HEK293 (cell line): ENCODE results near the gene PROB1.

Experiments
- EGR2 ChIP-seq: fragments of 450-650 bp; formaldehyde crosslinking; IDR thresholded peaks from 2 replicates; pipeline ENCODE4 v1.5.1; 2016; ENCODE audit warnings: low read depth, missing biosample characterization, missing genetic modification characterization
- FEZF1 ChIP-seq: fragments of 450-650 bp; formaldehyde crosslinking; IDR thresholded peaks from 2 replicates; pipeline ENCODE4 v1.5.1; 2016; ENCODE audit warnings: missing biosample characterization, missing genetic modification characterization
- INSM2 ChIP-seq: fragments of 450-650 bp; formaldehyde crosslinking; IDR thresholded peaks from 2 replicates; pipeline ENCODE4 v1.5.1; 2016; ENCODE audit warnings: missing biosample characterization, missing genetic modification characterization
- KLF10 ChIP-seq: fragments of 450-650 bp; IDR thresholded peaks from 2 replicates; pipeline ENCODE4 v1.5.1; 2018; ENCODE audit warnings: missing biosample characterization, mild to moderate bottlenecking, missing genetic modification characterization
- KLF8 ChIP-seq: fragments of 450-650 bp; formaldehyde crosslinking; IDR thresholded peaks from 2 replicates; pipeline ENCODE4 v1.5.1; 2016; ENCODE audit warnings: missing biosample characterization, missing genetic modification characterization
- OSR2 ChIP-seq: fragments of 450-650 bp; formaldehyde crosslinking; IDR thresholded peaks from 2 replicates; pipeline ENCODE4 v1.5.1; 2016; ENCODE audit warnings: missing biosample characterization, missing genetic modification characterization
- SCRT2 ChIP-seq: fragments of 450-650 bp; formaldehyde crosslinking; IDR thresholded peaks from 2 replicates; pipeline ENCODE4 v1.5.1; 2016; ENCODE audit warnings: missing biosample characterization, missing genetic modification characterization
- SETDB1 ChIP-seq: IDR thresholded peaks from one replicate; pipeline ENCODE4 v1.6.1; 2017; ENCODE audit warnings: mild to moderate bottlenecking, low read length, moderate library complexity, mixed read lengths; ENCODE audit not compliant: insufficient read length
- SP2 ChIP-seq: fragments of 450-650 bp; formaldehyde crosslinking; IDR thresholded peaks from 2 replicates; pipeline ENCODE4 v1.5.1; 2016; ENCODE audit warnings: missing biosample characterization, missing genetic modification characterization
- SP7 ChIP-seq: fragments of 450-650 bp; formaldehyde crosslinking; IDR thresholded peaks from 2 replicates; pipeline ENCODE4 v1.5.1; 2016; ENCODE audit warnings: missing biosample characterization, missing genetic modification characterization
- ZBTB21 ChIP-seq: fragments of 450-650 bp; formaldehyde crosslinking; IDR thresholded peaks from 2 replicates; pipeline ENCODE4 v1.5.1; 2017; ENCODE audit warnings: missing biosample characterization, missing genetic modification characterization
- ZBTB8A ChIP-seq: fragments of 450-650 bp; formaldehyde crosslinking; IDR thresholded peaks from 2 replicates; pipeline ENCODE4 v1.5.1; 2016; ENCODE audit warnings: missing biosample characterization, missing genetic modification characterization
- ZFP3 ChIP-seq: fragments of 450-650 bp; formaldehyde crosslinking; IDR thresholded peaks from 2 replicates; pipeline ENCODE4 v1.5.1; 2016; ENCODE audit warnings: low read depth, missing biosample characterization, missing genetic modification characterization
- ZFP37 ChIP-seq: fragments of 450-650 bp; formaldehyde crosslinking; IDR thresholded peaks from 2 replicates; pipeline ENCODE4 v1.5.1; 2016; ENCODE audit warnings: missing biosample characterization, missing genetic modification characterization
- ZFP69B ChIP-seq: fragments of 450-650 bp; formaldehyde crosslinking; IDR thresholded peaks from 2 replicates; pipeline ENCODE4 v1.5.1; 2016; ENCODE audit warnings: missing biosample characterization, missing genetic modification characterization
- ZIC2 ChIP-seq: fragments of 450-650 bp; formaldehyde crosslinking; IDR thresholded peaks from 2 replicates; pipeline ENCODE4 v1.5.1; 2016; ENCODE audit warnings: missing biosample characterization, missing genetic modification characterization
- ZNF112 ChIP-seq: fragments of 450-650 bp; formaldehyde crosslinking; IDR thresholded peaks from 2 replicates; pipeline ENCODE4 v1.5.0; 2017; ENCODE audit warnings: missing biosample characterization, missing genetic modification characterization
- ZNF157 ChIP-seq: fragments of 450-650 bp; formaldehyde crosslinking; IDR thresholded peaks from 2 replicates; pipeline ENCODE4 v1.5.1; 2016; ENCODE audit warnings: missing biosample characterization, missing genetic modification characterization
- ZNF26 ChIP-seq: fragments of 450-650 bp; formaldehyde crosslinking; IDR thresholded peaks from 2 replicates; pipeline ENCODE4 v1.5.1; 2016; ENCODE audit warnings: missing biosample characterization, missing genetic modification characterization
- ZNF335 ChIP-seq: fragments of 450-650 bp; formaldehyde crosslinking; conservative IDR thresholded peaks from 2 replicates; pipeline ENCODE4 v1.5.1; 2016; ENCODE audit warnings: missing biosample characterization, missing genetic modification characterization
- ZNF404 ChIP-seq: fragments of 450-650 bp; formaldehyde crosslinking; IDR thresholded peaks from 2 replicates; pipeline ENCODE4 v1.5.1; 2017; ENCODE audit warnings: missing biosample characterization, missing genetic modification characterization
- ZNF501 ChIP-seq: fragments of 450-650 bp; formaldehyde crosslinking; IDR thresholded peaks from 2 replicates; pipeline ENCODE4 v1.5.1; 2016; ENCODE audit warnings: missing biosample characterization, missing genetic modification characterization
- ZNF544 ChIP-seq: fragments of 450-650 bp; formaldehyde crosslinking; IDR thresholded peaks from 2 replicates; pipeline ENCODE4 v1.5.0; 2017; ENCODE audit warnings: missing biosample characterization, missing genetic modification characterization
- ZNF558 ChIP-seq: fragments of 450-650 bp; formaldehyde crosslinking; IDR thresholded peaks from 2 replicates; pipeline ENCODE4 v1.5.1; 2016; ENCODE audit warnings: missing biosample characterization, missing genetic modification characterization
- ZNF600 ChIP-seq: fragments of 450-650 bp; formaldehyde crosslinking; IDR thresholded peaks from 2 replicates; pipeline ENCODE4 v1.5.1; 2016; ENCODE audit warnings: missing biosample characterization, missing genetic modification characterization
- ZNF639 ChIP-seq: fragments of 450-650 bp; formaldehyde crosslinking; IDR thresholded peaks from 2 replicates; pipeline ENCODE4 v1.5.1; 2016; ENCODE audit warnings: missing biosample characterization, missing genetic modification characterization
- ZNF670 ChIP-seq: fragments of 450-650 bp; formaldehyde crosslinking; IDR thresholded peaks from 2 replicates; pipeline ENCODE4 v1.5.1; 2016; ENCODE audit warnings: missing biosample characterization, missing genetic modification characterization, low read depth
- ZNF707 ChIP-seq: fragments of 450-650 bp; formaldehyde crosslinking; IDR thresholded peaks from 2 replicates; pipeline ENCODE4 v1.5.1; 2016; ENCODE audit warnings: missing biosample characterization, missing genetic modification characterization
- ZSCAN16 ChIP-seq: fragments of 450-650 bp; formaldehyde crosslinking; IDR thresholded peaks from 2 replicates; pipeline ENCODE4 v1.5.1; 2016; ENCODE audit warnings: missing biosample characterization, missing genetic modification characterization
- ZSCAN30 ChIP-seq: fragments of 450-650 bp; IDR thresholded peaks from 2 replicates; pipeline ENCODE4 v1.5.1; 2018; ENCODE audit warnings: missing biosample characterization, mild to moderate bottlenecking, missing genetic modification characterization, moderate library complexity
- ZXDB ChIP-seq: fragments of 450-650 bp; formaldehyde crosslinking; IDR thresholded peaks from 2 replicates; pipeline ENCODE4 v1.5.1; 2016; ENCODE audit warnings: missing biosample characterization, missing genetic modification characterization
- TF ChIP-seq, protein P1 (sequence below): fragments of 450-650 bp; formaldehyde crosslinking; conservative IDR thresholded peaks from 2 replicates; pipeline ENCODE4 v1.5.1; 2016; ENCODE audit warnings: low read depth, missing biosample characterization, missing genetic modification characterization
- TF ChIP-seq, protein P2 (sequence below): fragments of 450-650 bp; formaldehyde crosslinking; optimal IDR thresholded peaks from 2 replicates; pipeline ENCODE3; 2016; ENCODE audit warnings: missing biosample characterization, mild to moderate bottlenecking, missing genetic modification characterization

Gene PROB1

DNA sequence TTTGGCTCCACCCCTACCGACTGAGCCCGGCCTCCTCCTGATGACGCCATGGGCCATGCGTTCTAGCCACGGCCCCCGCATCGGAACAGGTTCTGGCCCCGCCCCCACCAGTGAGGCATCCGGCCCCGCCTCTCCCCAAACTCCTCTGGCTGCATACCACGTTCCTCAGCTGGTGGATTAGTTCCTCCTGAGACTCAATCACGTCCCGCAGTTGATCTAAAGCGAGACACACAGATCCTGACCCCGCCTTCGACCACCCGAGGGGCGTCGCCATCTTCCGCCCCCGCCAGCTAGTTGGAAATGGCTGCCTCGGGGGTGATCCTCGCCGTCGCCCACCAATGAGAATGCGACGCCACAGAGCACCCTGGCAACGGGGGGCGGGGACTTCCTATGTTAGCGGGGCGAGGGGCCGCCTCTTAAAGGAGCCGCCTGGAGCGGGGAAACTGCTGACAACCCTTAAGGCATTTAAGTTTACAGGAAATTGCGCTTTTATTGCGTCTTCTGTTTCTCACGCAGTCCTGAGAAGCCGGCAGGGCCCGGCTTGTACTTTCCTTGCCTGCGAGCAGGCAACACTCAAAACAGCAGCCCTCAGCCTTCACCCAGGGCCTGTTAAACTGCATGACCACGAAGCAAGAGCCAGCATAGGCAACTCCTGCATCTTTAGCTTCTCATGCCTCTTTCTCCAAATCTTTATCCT is 9.0 kb upstream of the PROB1 start, which contains the start of gene SPATA24 (continued):
- TF ChIP-seq, protein P1, sequence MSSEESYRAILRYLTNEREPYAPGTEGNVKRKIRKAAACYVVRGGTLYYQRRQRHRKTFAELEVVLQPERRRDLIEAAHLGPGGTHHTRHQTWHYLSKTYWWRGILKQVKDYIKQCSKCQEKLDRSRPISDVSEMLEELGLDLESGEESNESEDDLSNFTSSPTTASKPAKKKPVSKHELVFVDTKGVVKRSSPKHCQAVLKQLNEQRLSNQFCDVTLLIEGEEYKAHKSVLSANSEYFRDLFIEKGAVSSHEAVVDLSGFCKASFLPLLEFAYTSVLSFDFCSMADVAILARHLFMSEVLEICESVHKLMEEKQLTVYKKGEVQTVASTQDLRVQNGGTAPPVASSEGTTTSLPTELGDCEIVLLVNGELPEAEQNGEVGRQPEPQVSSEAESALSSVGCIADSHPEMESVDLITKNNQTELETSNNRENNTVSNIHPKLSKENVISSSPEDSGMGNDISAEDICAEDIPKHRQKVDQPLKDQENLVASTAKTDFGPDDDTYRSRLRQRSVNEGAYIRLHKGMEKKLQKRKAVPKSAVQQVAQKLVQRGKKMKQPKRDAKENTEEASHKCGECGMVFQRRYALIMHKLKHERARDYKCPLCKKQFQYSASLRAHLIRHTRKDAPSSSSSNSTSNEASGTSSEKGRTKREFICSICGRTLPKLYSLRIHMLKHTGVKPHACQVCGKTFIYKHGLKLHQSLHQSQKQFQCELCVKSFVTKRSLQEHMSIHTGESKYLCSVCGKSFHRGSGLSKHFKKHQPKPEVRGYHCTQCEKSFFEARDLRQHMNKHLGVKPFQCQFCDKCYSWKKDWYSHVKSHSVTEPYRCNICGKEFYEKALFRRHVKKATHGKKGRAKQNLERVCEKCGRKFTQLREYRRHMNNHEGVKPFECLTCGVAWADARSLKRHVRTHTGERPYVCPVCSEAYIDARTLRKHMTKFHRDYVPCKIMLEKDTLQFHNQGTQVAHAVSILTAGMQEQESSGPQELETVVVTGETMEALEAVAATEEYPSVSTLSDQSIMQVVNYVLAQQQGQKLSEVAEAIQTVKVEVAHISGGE (tag by site-specific recombination): 0 out of 2 replicates have a peak, but pooled peaks have one; percentile 7
- TF ChIP-seq FEZF1 (tag by site-specific recombination) (peak; percentile 87), ZBTB8A (tag by site-specific recombination) (peak; percentile 36), ZFP3 (tag by site-specific recombination) (no peak), ZNF157 (tag by site-specific recombination) (no peak), SCRT2 (no peak; the same call in 1 of the 2 replicates), ZNF600 (tag by site-specific recombination) (peak; percentile 70), ZNF670 (tag by site-specific recombination) (no peak), ZNF404 (tag by site-specific recombination) (no peak), ZSCAN30 (0 out of 2 replicates have a peak, but pooled peaks have one; percentile 31), ZNF544 (no peak), ZNF501 (tag by site-specific recombination) (0 out of 2 replicates have a peak, but pooled peaks have one; percentile 51), ZSCAN16 (tag by site-specific recombination) (no peak), ZXDB (tag by site-specific recombination) (peak; percentile 93), ZFP37 (tag by site-specific recombination) (no peak), ZNF26 (tag by site-specific recombination) (no peak), KLF8 (tag by site-specific recombination) (peak; percentile 97), ZNF707 (tag by site-specific recombination) (no peak), ZIC2 (tag by site-specific recombination) (peak; percentile 83), ZNF639 (tag by site-specific recombination) (peak; percentile 84), KLF10 (tag by site-specific recombination) (peak; percentile 93), EGR2 (tag by site-specific recombination) (peak; percentile 95), ZFP69B (tag by site-specific recombination) (peak; percentile 41; the same call in 1 of the 2 replicates), OSR2 (tag by site-specific recombination) (no peak), SETDB1 (no peak), ZNF558 (tag by site-specific recombination) (peak; percentile 54; the same call in 1 of the 2 replicates), SP7 (peak; percentile 86), SP2 (tag by site-specific recombination) (peak; percentile 99), INSM2 (tag by site-specific recombination) (peak; percentile 60; the same call in 1 of the 2 replicates), ZNF112 (tag by site-specific recombination) (no peak), ZNF335 (tag by site-specific recombination) (peak; percentile 85), ZBTB21 (tag by site-specific recombination) (peak; percentile 97)
- TF ChIP-seq, protein P2, sequence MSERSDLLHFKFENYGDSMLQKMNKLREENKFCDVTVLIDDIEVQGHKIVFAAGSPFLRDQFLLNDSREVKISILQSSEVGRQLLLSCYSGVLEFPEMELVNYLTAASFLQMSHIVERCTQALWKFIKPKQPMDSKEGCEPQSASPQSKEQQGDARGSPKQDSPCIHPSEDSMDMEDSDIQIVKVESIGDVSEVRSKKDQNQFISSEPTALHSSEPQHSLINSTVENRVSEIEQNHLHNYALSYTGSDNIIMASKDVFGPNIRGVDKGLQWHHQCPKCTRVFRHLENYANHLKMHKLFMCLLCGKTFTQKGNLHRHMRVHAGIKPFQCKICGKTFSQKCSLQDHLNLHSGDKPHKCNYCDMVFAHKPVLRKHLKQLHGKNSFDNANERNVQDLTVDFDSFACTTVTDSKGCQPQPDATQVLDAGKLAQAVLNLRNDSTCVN (tag by site-specific recombination): peak; percentile 1
